Measurements from ENCODE around the gene ZNF598.

GRCh38 chr16:1959269-1960039, 50.2 kb downstream of the ZNF598 start, which contains the start of gene NDUFB10:
- no peak for TF ChIP-seq RAD21 (IDR thresholded peaks at IDR 0.05; ENCODE audit: low read depth)
- peak in 2 of 3 experiments; percentile 60 to 61; a peak in 4 of 6 replicates for TF ChIP-seq CTCF (IDR thresholded peaks at IDR 0.05 in 2 of 3, conservative IDR thresholded peaks at IDR 0.05 in 1 of 3; ENCODE audit: borderline replicate concordance in 1 of 3, insufficient read depth in 1 of 3, low read depth in 2 of 3, low read length in 2 of 3)
- TF ChIP-seq SIN3A (IDR thresholded peaks at IDR 0.05; ENCODE audit: low read depth), result no peak
- TF ChIP-seq EZH2phosphoT487 (IDR thresholded peaks at IDR 0.05; ENCODE audit: borderline replicate concordance), result no peak
- TF ChIP-seq ZNF274 (IDR thresholded peaks at IDR 0.05; ENCODE audit: low read depth, low read length), result no peak
